GOT3 (cell line): ENCODE results near the gene NDUFAF2.
"Not testable (repeated sequence)": the region's sequence is repeated elsewhere in the genome, so short reads cannot be mapped to it uniquely, and the experiment has no call there.

ENCODE experiments used
- DNase-seq: peaks from one replicate; lab custom pipeline; 2025; ENCODE audit warnings: mixed read lengths; lab: John Stamatoyannopoulos, UW

The NDUFAF2 gene

DNA sequence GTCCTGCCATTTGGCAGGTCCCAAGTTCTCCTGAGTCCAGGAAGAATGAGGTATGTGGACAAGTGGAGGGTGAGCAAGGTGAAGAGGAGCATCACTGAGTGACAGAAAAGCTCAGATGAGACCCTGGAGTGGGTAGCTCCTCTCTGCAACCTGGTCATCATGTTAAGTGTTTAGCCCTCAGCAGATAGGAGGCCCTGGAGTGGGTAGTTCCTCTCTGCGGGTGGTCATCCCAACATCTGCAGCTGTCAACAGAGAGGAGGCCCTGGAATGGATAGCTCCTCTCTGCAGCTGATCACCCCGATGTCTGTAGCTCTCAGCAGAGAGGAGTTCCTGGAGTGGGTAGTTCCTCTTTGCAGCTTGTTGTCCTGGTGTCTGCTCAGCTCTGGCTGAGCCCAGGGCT lies 48.4 kb downstream of the NDUFAF2 start:
- DNase-seq, result no peak

DNA sequence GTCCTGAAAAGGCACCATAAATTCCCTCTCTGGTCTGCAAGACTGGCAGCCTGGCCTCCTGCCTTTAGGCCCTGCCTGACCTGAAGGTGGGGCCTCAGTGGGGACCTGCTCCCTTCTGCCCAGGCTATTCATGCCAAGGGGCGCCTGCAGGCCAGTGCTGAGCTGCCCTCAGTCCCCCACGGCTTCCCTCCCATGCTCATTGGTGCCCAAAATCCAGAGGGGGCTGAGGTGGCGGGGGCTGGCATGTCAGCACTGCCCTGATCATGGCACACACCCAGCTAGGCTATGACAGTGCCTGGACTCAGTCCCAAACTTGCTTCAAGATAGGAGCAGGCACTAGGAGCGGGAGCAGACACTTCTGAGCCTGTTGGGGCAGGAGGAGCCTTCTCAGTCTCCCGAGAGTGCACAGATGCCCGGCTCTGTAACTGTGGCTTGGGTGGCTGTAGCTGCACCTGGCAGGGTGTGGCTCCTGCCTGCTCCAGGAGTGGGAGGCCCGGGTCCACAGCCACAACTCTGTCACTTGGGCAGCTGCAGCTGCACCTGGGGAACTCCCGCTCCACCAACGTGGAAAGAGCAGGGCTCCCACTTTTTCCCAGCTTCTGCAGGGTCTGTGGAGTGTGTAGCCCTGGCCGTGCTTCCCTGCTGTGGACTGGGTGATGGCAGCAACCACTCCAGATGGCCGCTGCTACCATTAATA lies 49.0 kb downstream of the NDUFAF2 start:
- DNase-seq, result no peak

DNA sequence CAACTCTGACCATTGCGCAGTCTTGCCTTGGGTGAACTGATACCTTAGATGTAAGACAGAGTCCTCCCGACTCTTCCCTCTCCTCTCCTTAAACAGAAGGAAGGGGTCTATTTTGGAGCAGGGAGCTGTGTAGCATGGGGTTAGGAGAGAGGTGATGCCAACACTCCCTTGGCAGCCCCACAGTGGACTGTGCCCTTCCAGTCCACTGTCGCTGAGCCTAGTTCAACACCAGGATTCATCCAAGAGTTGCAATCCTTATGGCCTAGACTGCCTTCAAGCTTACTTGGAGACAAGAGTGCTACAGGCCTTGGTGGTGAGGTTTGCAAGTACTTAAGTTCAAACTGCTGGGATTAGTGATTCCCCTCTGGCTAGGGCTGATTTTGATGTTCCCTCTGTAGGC lies 51.4 kb downstream of the NDUFAF2 start:
- no peak for DNase-seq

DNA sequence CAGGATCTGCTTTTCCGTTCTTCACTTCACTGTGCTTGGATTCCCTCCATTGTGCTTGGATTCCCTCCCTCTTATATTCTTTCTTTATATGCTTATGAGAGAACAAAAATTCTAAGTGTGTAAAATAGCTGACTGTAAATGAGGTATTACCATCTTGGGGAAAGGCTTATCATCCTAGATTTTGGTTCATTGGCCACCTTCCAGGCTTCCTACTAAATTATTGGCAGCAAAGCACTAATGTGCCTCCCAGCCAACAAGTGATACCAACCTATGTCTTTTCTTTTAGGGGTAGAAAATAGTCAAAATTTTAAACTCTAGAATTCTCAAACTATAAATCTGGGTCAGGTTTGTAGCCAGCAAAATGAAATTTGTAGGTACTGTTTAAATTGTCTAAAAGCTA lies 52.7 kb downstream of the NDUFAF2 start:
- no peak for DNase-seq

DNA sequence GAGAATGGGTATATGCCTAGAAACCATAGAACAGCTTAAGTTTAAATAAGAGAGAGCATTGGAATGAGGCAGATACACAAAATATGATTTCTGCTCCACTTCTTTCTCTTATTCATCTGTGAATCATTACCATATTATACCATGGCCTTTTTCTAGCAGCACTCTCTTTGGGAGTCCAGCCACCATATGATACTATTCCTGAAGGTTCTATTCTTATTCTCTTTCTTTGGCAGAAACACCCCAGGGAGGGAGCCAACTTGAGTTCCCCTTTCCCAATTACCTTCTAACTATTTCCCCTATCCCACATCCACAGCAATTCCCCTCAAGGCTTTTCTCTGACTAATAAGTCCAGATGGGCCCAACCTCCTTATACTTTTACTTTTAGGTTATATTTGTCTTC lies 55.9 kb downstream of the NDUFAF2 start:
- DNase-seq, result no peak

DNA sequence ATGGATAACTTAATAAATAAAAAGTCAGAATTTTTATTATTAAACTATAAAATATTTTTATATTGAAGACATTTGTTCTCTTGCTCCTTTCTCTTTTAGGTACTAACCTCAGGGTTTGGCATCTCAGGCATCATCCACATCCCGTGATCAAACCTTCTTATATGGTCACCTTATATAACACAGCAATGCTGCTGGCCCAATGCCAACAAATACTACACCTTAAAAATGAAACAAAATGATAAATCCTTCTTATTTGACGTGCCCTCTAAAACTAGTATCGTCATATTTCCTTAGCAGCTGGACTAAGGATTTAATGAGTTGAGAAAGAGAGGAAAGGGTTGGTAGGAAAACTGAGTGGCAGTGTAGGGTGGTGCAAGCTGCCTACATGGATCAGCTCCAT lies 56.6 kb downstream of the NDUFAF2 start:
- DNase-seq, result no peak

DNA sequence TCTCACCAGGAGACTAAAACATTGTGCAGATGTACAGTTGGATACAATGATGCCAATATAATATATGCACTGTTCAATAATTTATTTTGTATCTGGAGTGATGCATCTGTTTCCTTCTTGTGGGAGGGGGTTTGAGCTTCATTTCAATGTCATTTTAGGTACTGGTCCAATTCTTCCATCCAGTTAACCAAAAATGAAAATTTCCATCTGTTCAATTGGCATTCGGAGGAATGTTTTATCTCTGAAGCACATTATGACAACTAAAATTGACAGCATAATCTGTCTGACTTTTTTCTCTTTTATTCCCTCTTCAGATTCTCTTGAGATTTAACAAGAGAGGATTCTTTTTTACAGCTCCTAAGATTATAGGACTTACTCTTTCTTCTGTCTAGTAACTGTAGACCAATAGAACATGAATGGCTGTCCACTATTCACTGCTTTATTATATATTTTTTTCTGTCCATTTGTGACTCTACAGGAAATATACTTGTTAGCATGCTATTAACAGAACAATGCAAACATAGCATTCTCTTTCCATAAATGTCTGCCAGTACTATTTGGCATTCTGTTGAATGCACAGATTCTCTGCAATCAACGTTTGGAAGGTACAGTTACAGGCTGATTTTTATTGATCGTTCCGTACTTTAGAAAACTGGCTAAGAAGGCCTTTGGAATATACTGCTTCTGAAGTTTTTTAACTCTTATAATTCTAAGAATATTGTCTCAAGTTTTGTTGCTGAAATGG lies 57.8 kb downstream of the NDUFAF2 start:
- DNase-seq, result no peak

DNA sequence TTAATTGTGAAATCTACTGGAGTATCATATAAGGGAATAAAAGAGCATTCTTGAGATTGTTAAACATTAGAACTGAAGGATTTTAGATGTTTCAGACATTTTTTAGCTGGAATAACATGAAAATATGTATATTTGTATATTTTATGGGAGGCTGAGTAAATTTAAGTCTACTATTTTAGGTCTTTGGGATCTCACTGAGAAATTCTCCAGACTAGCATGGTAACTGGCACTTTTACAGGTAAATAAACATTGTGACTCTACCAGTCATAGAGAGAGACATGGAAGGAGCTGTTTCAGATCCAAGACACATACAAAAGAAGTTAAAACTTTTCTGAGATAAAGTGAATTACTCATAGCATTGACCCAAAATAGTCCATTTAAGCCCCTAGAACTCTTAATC lies 59.4 kb downstream of the NDUFAF2 start:
- no peak for DNase-seq

DNA sequence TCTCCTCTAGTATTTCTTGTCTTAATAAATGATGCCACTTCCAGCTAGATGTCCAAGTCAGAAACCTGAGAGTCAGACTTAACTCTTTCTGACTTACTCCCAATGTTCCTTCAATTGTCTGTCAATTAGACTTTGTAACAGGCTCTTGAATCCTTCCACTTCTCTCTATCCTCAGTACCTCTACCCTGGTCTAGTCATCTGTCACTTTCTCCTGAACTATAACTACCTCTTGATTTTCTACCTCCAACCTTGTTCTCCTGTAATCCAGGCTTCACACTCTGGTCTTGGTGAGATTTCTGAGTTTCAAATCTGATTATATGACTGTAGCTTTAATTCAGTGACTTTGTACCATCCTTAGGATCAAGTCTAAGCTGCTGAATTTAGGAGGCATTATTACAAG lies 64.9 kb downstream of the NDUFAF2 start:
- no peak for DNase-seq

DNA sequence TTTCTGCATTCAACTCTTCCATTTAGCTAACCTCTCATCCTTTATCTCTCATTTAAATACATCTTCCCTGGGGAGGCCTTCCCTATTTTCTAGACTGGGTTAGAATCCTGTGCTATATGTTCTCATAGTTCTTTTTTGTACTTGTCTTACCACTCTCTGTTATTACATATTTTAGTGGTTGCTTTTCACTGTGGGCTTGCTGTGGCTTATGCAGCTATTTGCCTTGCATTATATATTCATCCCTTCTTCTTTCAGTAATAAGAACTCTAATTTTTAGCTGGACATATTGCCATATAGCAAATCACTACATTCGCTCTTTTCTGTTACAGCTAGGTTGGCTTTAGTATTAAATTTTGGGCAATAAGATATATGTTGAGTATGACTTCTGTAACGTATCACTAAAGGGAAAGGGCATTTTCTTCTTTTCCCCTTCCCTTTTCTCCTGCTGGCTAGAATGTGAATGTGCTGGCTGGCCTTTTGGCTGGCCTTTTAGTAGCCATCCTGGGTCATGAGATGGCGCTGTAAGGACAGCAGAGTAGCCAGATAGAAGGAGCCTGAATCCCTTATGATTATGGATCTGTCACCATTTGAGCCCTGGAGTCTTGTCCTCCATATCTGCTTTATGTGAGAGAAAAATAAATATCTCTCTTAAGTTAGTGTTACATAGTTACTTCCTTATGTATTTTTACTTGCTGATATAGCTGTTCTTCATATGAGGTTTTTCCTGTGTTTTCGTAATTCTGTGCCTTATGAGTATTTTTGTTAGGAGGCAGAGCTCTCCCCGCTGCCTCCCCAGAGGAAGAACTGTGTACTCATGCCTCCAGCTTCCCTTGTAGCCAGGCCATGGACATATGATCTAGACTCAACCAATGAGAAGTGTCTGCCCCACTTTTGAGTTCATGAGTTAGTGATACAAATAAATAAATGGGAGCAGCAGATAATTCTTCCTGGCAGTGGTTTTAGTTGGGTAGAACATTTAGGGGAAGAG lies 65.8 kb downstream of the NDUFAF2 start:
- no peak for DNase-seq

DNA sequence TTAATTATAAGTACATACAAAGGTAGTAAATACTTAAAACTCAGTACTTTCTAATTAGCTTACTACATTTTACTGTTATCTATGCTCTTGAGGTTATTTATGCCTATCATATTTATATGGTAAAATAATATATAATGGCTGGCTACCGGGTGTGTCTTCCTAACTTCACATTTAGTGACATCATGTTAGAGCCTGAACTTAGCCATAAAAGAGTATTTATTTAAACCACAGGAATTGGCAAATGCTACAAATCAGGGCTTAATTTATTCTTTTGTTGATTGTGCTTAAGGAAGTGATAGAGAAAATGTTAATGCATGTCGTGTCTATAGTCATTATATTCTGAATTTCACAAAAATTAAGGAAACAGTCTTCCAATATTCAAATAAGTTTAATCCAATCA lies 73.1 kb downstream of the NDUFAF2 start:
- DNase-seq, result no peak

DNA sequence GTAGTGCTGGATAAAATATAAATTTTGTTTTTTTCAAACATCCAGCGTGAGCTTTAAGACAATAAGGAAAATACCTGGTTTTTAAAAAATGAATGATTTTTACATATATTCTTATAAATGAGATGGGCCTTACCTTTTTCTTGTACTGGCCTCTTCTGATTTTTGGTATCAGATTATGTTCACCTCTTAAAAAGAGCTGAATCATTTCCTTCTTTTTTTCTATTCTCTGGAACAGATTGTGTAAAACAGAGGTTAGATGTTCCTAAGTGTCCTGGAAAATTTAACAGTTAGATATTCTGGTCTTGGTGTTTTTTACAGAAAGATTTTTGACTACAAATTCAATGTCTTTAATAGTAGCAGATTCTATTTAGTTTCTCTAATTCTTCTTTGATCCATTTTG lies 74.6 kb downstream of the NDUFAF2 start:
- no peak for DNase-seq

DNA sequence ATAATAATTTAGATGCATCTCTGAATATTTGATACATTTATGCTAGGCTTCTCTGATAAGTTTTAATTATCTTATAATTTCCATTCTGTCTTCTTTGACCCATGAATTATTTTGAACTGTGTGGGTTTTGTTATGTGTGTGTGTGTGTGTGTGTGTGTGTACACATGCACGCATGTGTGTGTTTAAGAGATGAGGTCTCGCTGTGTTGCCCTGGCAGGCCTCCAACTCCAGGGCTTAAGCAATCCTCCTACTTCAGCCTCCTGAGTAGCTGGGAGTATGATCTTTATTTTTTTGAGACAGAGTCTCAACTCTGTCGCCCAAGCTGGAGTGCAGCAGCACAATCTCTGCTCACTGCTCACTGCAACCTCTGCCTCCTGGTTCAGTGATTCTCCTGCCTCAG lies 75.4 kb downstream of the NDUFAF2 start:
- no peak for DNase-seq

DNA sequence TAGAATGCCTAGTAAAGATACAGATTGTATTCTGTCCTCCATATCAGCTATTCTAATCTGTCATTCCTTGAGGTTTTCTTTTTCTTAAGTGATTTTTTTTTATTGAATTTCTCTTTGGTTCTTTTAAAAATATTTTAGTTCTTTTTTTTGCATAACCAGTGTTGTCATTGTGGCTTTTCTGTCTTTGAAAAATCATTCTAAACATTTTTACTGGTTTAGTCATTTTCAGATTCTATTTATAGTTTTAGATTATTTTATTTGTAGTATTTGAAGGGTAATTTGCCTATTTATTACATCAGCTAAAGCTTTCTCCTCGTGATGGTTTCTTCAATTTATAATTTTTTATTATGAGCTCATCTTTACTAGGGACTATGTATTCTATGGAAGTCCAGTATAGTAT lies 78.1 kb downstream of the NDUFAF2 start:
- DNase-seq, result no peak

DNA sequence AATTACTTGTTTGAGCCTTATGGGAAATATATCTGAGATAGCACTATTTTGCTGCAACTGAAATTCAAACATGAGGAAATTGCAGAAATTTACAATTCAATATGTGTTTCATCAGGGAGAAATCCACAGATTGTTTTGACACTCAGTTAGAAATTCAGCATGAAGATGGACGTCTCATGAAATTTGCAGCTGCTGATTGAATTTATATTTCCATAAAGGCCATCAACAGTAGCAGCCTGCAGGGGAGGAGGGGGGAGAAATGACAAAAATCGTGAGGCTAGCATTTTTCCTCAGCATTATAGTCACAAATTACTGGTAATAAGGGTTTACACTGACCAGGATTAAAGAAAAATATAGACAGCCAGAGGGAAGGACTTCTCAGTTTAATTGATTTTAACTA lies 81.0 kb downstream of the NDUFAF2 start:
- no peak for DNase-seq

DNA sequence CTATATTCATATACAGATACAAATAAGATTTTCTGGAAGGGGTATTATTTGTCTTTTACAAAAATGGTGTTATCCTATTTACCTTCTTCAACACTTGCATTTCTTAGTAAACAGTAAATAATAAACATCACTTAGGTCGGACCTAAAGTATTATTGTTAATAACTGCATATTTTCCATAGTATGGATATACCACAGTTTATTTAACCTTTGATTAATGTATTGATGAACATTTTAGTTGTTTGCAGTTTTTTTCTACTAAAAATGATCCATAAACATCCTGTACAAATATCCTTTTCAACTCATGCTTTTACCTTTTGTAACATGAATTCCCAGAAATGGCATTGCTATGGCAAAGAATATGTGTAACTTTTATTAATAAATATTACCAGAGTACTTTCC lies 83.4 kb downstream of the NDUFAF2 start:
- no peak for DNase-seq

DNA sequence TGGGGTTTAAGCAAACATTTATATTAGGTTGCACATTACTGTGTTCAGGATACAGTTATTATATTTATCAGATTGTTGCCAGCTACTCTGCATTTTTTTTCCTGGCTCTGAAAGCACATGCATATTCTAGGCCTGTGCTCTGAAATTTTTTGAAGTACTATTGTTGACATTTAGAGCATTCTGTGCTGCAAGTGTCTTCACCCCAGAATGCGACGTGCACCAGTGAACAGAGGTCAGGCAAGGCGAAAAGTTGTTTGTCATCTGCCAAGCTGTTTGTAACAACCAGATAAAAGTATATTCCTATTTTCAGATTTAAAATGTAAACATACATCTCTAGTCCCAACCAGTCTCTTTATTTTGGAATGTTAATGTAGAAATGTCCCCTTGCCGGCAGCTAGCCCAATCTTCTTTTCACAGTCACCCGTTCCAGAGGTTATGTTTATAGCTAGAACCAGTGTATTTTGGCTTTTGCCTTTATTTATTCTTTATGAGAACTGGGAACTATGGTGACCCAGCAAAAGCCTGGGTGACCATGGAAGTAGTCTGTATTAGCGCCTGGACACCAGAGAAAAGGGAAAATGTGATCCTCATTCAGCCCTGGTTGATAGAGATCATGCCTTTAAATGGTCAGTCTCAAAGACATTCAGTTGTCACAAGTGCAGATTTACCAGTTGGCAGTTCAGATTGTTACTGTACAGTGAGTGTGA lies 84.6 kb downstream of the NDUFAF2 start:
- DNase-seq, result no peak

DNA sequence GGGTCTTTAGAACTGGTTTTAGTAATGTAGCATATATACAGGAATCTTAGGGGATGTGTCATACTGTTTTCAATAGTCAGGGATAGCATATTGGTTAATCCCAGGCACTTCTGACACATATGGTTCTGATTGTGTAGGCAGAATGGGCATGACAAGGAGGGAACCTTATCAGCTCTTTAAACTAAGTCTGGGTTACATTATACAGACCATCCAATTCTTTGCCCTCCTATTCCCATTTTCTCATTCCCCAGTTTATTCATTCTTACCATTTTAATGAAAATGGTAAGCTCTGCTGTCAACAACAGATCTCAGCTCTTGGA lies 85.1 kb downstream of the NDUFAF2 start:
- DNase-seq, result no peak

DNA sequence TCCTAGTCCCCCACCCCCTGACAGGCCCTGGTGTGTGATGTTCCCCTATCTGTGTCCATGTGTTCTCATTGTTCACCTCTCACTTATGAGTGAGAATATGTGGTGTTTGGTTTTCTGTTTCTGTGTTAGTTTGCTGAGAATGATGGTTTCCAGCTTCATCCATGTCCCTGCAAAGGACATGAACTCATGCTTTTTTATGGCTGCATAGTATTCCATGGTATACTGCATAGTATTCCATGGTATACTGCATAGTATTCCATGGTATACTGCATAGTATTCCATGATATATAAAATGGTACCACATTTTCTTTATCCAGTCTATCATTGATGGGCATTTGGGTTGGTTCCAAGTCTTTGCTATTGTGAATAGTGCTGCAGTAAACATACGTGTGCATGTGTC lies 86.3 kb downstream of the NDUFAF2 start:
- not testable (repeated sequence) for DNase-seq

DNA sequence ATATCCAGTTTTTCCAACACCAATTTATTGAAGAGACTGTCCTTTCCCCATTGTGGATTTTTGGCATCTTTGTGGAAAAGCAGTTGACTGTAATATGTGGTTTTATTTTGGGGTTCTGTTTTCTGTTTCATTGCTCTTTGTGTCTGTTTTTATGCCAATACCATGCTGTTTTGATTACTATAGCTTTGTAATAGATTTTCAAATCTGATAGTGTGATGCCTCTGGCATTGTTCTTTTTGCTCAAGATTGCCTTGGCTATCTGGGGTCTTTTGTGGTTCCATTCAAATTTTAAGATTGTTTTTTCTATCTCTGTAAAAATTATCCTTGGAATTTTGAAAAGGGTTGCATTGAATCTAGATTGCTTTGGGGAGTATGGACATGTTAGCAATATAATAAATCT lies 99.5 kb downstream of the NDUFAF2 start:
- no peak for DNase-seq

DNA sequence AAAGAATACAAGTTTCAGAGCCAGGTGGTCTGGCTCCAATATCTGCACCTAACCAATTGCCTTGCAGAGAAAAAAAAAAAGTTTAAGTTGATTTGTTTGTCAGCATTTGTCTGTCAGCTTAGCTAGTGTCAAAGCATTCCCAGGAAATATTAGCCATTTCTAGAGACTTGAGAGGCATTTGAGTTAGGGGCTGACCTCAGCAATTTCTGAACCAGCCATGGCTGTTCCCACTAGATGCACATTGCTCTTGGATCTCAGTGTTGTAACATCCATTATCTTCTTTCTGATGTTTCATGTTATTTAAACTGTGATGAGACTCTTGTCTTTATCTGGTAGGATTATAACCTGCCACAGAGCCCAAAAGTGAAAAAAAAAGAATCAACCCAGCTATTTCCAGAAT lies 102.3 kb downstream of the NDUFAF2 start:
- DNase-seq, result no peak

DNA sequence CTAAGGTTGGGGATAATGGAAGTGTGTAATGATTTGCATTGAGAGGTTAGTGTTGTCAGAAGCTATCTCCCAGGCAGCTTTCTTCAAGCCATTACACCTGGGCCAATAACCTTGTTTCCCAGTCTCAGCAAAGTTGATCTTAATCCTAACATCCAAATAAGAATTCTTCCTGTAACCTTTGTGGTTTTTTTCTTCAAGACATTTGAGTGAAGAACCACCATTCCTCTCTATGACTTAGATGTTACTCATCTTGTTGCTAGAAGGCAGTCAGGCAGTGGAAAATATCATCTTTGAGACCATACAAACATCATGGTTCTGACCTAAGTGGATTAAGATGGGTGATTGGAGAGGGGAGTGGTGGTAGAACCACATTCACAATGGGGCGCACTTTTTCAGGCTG lies 103.5 kb downstream of the NDUFAF2 start:
- no peak for DNase-seq
